ENCODE measurements around the gene GPR137B.

- TF ChIP-seq ZNF366 (tag by site-specific recombination; conservative IDR thresholded peaks at IDR 0.05): no peak
- TF ChIP-seq, protein P1, sequence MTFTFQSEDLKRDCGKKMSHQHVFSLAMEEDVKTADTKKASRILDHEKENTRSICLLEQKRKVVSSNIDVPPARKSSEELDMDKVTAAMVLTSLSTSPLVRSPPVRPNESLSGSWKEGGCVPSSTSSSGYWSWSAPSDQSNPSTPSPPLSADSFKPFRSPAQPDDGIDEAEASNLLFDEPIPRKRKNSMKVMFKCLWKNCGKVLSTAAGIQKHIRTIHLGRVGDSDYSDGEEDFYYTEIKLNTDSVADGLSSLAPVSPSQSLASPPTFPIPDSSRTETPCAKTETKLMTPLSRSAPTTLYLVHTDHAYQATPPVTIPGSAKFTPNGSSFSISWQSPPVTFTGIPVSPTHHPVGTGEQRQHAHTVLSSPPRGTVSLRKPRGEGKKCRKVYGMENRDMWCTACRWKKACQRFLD (tag by site-specific recombination; IDR thresholded peaks at IDR 0.05): no peak
Observed at GRCh38 chr1:236164273-236164672, 21.9 kb downstream of the GPR137B start.
